GM12874 (cell line): ENCODE data around the gene RNASEH2A.

Experiments used
- CTCF ChIP-seq: IDR thresholded peaks from 2 replicates; pipeline ENCODE4 v1.5.1; 2011; ENCODE audit warnings: low read depth, mild to moderate bottlenecking, control low read depth, low read length, moderate library complexity; ENCODE audit not compliant: insufficient read depth

RNASEH2A gene

GRCh38 chr19:12834566-12834943 is 28.2 kb downstream of the RNASEH2A start, which contains the start of gene RTBDN:
Gene RTBDN, minus strand, starts transcription at chr19:12834579. Its CDS starts 4,600 bp downstream, at chr19:12829979.
- no peak for TF ChIP-seq CTCF

DNA sequence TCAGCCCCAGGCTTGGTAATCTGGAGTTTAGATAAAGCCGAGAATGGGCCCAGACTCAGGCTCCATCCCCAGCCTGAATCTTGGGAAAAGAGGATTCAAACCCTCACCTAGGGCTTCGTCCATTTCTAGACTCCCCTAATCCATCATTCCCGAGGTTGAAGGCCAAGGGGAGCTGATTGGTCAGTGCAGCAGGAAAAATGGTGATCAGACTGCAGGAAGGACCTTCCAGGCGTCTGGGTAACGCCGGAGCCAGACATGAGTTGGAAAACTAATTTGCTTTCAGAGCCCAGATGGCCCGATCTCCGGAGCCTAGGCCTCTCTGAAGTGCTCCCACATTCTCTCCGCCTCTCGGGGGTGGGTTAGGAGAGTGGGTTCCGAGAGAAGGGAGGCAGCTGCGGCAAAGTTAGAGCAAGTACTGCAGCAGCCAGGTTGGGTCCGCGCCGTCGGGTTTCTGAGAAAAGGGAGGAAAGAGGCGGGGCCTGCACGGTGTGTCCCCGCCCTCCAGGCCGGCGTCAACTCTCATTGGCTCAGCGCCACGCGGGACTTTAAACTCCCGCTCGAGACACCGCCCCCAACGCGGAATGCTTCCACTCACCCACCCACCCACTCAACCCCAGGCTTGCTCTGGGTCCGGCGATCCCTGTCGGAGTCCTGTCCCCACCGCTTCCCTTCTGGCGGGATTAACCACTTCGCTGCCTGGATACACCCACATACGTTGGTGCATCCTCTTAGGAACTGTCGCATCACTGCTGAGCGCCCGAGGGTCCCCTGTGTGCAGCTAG is 28.8 kb downstream of the RNASEH2A start:
- TF ChIP-seq CTCF: no peak

GRCh38 chr19:12836529-12836863 is 30.1 kb downstream of the RNASEH2A start:
- TF ChIP-seq CTCF: no peak

GRCh38 chr19:12837225-12837624 is 30.8 kb downstream of the RNASEH2A start:
- TF ChIP-seq CTCF: no peak

- TF ChIP-seq CTCF: peak; percentile 72
Measured at GRCh38 chr19:12838182-12838885, 31.9 kb downstream of the RNASEH2A start, which contains the start of gene MAST1. Gene MAST1, plus strand, starts transcription at chr19:12838515. Its CDS starts 58 bp downstream, at chr19:12838573.

- TF ChIP-seq CTCF: no peak
Measured at GRCh38 chr19:12838886-12839756, 32.7 kb downstream of the RNASEH2A start.
